HG03571 (cell line): ENCODE data around the gene FAM163A.
"Not testable (repeated sequence)": the region's sequence is repeated elsewhere in the genome, so short reads cannot be mapped to it uniquely, and the experiment has no call there.

ENCODE experiments used
- ATAC-seq: cut with Tn5 transposase; IDR thresholded peaks from one replicate; pipeline ENCODE4 v1.9.1; 2021; ENCODE audit not compliant: unreplicated experiment

FAM163A gene

GRCh38 chr1:179836686-179837445 is 93.8 kb downstream of the FAM163A start:
- not testable (repeated sequence) for ATAC-seq

GRCh38 chr1:179840107-179840506 is 97.0 kb downstream of the FAM163A start:
- ATAC-seq, result no peak

GRCh38 chr1:179848233-179848632 is 105.1 kb downstream of the FAM163A start:
- ATAC-seq, result no peak

GRCh38 chr1:179853102-179853501 is 110.0 kb downstream of the FAM163A start:
- ATAC-seq, result no peak

- not testable (repeated sequence) for ATAC-seq
These were observed 112.7 kb downstream of the FAM163A start for GRCh38 chr1:179855831-179856230.

- ATAC-seq, result no peak
These were observed 113.2 kb downstream of the FAM163A start for GRCh38 chr1:179856296-179856695.

- no peak for ATAC-seq
These were observed 113.9 kb downstream of the FAM163A start for GRCh38 chr1:179857009-179857408.

- ATAC-seq, result no peak
These were observed 117.6 kb downstream of the FAM163A start for GRCh38 chr1:179860652-179861051.

- ATAC-seq, result no peak
These were observed 122.3 kb downstream of the FAM163A start for GRCh38 chr1:179865377-179865776.
